HG03025 (cell line): ENCODE measurements around the gene STK24.

ENCODE experiments used
- ATAC-seq: cut with Tn5 transposase; IDR thresholded peaks from one replicate; pipeline ENCODE4 v1.9.1; 2021; ENCODE audit warnings: mild to moderate bottlenecking, moderate library complexity; ENCODE audit not compliant: unreplicated experiment, low FRiP score

Gene STK24

GRCh38 chr13:98478189-98479129 is 98.4 kb downstream of the STK24 start:
- no peak for ATAC-seq

DNA sequence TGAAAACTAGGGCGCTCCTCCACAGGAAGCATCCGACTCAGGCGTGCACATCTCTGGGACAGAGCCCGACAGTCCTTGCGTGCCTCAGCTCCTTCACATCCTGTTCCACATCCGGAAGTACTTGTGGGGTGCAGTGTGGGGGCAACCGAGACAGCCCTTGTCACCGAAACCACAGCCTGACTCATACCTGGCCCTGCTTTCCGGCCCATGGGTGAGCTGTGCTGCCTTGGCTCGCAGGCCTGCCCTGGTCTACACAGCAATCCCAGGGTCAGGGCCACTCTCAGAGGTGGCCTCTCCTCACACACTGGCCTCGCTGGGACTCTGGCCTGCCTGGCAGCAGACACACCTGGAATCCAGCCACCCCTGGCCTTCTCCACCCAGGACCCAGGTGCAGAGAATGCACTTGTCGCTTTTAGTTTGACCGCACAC is 100.4 kb downstream of the STK24 start:
- ATAC-seq = peak; percentile 92

DNA sequence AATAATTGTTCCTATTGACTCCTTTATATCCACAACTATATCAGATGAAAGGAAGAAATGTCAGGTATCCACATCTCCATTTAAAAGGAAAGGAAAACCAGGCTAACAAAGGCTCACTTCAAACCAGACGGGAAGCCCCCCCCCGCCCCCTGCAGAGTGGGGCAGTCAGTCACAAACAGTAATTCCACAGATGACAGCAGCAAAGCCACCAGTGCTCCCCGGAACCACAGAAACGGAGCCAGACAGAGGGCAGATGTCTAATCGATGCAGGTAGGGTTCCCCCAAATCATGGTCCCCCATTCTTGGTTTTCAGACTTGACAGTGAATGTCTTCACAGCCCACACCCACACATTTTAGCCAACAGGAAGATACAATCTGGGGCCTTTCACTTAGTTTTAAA is 100.8 kb downstream of the STK24 start:
- ATAC-seq = peak; percentile 31

- ATAC-seq = no peak
Measured at GRCh38 chr13:98475522-98475921, 101.4 kb downstream of the STK24 start.

- ATAC-seq = no peak
Measured at GRCh38 chr13:98474761-98475160, 102.1 kb downstream of the STK24 start.

GRCh38 chr13:98474292-98474691 is 102.6 kb downstream of the STK24 start:
- no peak for ATAC-seq

DNA sequence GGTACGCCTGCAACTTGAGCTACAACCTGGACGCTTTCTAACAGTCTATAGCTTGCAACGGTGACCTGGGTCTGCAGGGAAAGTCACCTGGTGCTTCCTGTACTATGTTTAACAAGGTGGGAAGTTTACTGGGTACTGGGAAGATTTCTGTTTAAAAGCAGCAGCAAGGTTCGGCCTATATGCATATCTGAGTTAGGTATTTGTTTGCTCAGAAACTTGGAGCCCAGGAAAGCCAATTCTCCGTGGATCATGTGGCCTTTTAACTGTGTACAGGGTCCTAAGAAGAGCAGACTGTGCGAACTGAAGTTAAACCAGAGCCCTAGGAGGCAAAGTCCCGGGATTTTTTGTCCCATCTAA is 103.1 kb downstream of the STK24 start:
- no peak for ATAC-seq

- ATAC-seq = no peak
Measured at GRCh38 chr13:98473135-98473787, 103.6 kb downstream of the STK24 start.

GRCh38 chr13:98471934-98472333 is 105.0 kb downstream of the STK24 start:
- no peak for ATAC-seq

DNA sequence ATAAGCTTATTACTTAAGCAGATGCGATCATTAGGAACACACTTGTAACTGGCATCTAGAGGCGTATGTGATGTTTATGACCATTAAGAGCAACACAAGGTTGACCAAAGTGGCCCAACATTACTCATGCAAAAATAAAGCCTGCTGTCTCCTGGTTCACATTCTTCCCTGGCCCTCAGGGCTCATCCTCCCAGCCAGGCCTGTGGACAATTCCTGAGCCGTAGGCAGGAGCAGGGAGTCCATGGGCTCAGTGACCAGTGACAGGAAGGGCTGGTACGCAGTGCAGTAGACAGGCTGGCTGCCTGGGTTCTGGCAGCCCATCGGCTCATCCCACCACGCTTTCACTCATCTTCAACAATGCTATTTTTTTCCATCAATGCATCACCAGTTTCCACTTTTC is 106.0 kb downstream of the STK24 start:
- ATAC-seq = no peak

DNA sequence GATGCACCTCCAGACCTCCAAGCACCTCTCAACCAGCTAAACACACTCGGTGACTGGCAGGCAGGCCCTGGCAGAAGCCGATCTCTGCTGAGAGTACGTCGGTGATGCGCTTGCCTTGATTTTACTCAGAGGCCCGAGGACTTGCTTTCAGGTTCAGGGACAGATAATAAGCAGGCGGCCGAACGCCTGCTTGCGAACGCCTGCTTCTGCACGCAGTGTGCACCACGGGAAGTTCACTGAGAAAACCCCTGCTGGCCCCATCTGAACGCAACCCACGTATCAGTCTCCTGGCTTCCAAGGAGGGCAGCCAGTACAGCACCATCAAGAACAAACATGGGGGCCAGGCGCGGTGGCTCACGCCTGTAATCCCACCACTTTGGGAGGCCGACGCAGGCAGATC is 108.0 kb downstream of the STK24 start:
- ATAC-seq = no peak

DNA sequence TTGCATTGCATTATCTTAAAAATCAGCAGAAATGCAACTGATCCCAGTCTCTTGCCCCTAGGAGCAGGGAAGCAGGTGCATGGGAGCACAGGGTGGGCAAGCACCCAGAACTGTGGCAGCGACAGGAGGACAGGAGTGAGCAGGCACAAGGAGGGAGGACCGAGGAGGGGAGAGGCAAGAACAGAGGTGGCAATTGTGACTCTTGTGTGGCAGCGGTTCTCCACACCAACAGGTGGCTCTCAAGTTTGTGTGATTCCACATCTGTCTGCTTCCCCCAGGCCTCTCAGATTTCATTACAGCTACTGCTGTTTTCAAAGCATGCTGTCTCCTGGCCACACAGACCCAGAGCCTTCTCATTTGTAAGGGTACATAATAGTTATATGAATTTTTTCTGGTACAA is 108.5 kb downstream of the STK24 start:
- ATAC-seq = no peak

DNA sequence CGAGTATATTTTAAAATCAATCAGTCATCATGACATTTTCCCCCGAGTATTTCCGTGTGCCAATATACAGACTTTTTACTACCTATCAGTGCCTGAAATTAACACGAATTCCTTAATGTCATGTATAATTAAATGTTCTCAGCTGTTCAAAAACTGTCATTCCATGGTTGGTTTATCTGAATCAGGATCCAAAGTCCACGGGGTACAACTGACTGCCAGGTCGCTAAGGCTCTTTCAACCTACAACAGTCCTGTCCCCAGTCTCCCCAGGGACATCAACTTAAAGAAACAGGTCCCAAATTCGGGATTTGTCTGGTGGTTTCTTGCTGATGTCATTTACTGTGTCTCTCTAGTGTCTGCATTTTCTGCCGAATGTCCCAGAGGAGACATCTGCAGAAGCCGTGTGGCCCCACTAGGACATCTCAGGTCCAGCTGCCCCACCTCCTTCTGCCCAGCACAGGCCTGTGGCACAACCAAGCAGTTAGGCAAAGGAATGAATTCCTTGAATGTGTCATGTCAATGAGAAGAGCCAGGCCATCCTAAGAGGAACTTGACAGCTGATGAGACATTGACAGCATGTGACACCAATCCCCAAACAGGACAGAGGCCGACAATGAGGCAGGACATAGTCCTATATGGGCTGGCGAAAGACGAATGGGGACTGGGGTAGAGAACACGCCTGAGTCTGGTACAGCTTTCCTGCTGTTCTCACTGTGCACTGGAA is 109.5 kb downstream of the STK24 start:
- no peak for ATAC-seq

GRCh38 chr13:98466634-98467236 is 110.2 kb downstream of the STK24 start:
- no peak for ATAC-seq

DNA sequence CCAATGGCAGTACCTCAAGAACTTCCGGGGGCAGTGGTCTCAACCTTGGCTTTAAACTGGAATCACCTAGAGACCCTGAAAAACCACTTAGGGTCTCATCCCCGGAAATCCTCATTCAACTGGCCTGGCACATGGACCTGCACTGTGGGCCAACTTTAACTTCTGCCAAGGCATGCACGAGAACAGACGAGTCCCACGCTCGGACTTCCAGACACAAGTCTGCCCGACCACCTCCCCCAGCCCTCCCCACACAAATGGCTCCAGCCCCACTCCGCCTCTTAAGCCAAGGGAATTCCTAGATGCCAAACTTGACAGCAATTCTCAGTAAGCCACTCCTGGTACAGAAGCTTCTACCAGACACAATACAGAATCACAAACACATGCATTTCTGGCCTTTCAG is 114.0 kb downstream of the STK24 start:
- no peak for ATAC-seq

- ATAC-seq = no peak
Measured at GRCh38 chr13:98462241-98462882, 114.5 kb downstream of the STK24 start.

- no peak for ATAC-seq
Measured at GRCh38 chr13:98461486-98462240, 115.2 kb downstream of the STK24 start.

DNA sequence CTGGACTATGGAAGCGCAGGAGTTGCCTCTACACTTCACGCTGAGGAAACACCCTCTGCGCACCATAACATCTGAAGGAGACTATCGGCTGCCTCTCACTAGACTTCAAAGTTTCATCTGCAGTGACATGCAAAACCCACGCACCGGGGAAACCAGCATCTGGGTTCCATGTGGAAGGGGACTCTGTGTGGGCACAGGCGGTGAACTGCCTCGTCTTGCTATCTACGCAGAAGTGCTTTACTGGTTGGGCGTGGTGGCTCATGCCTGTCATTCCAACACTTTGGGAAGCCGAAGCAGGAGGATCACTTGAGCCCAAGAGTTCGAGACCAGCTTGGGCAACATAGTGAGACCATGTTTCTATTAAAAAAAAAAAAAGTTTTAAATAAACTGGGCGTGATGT is 116.4 kb downstream of the STK24 start:
- no peak for ATAC-seq

- ATAC-seq = no peak
Measured at GRCh38 chr13:98459721-98460370, 117.1 kb downstream of the STK24 start.
